ENCODE results near the gene GCK. TPM values are rescaled to one million over a fixed set of nuclear protein-coding genes. Genes with fewer than 3 reads are reported as not detected.

The GCK gene
- total RNA-seq, 2 experiments from 2014 or later, result 0.16 TPM; not detected in 1

DNA sequence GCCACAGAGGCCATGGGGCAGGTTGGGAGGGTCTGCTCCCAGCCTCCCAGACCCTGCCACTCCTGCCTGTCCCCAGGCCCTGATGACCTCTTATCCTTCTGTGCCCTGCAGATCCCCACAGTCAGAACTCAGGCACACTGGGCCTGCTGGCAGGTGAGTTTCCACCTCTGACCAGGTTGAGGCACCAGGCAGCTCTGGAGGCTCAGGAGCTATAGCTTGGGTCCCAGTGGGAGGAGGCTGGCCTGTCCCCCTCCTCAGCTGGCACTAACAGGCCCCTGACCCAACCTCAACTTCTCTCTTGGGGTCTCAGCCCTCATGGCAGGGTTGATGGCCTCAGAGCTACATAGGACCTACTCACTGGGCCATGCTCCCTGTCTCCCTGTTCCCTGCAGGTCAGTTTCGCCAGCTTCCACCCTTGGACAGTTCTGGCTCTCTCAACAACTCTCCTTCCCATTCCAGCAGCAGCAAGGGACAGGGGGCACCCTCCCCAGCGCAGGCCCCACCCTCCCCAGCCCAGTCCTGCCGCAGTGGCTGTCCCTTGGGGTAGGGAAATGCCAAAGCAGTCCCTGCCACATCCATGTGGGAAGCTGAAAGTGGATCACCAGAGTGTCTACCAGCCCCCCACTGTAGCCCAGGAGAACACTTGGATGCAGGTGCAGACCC, 87.8 kb downstream of the GCK start:
- peaks cover 96% of the 10 kb centered on the region for H3K4me1 ChIP-seq (ENCODE audit: insufficient read depth, low read length, poor library complexity, severe bottlenecking)
- H3K27ac ChIP-seq (ENCODE audit: low read depth, low read length, poor library complexity, severe bottlenecking), result peak overlapping the region; percentile 98
- peak overlapping the region; percentile 16; the same call in 1 of the 2 replicates for H2AFZ ChIP-seq (ENCODE audit: low read length)
- no peaks in the 10 kb centered on the region for H4K20me1 ChIP-seq (ENCODE audit: insufficient read depth, low read length)
- H3K79me2 ChIP-seq (ENCODE audit: insufficient read depth, low read depth, low read length), result no peaks in the 10 kb centered on the region
- H3K4me2 ChIP-seq (ENCODE audit: low read length), result peak overlapping the region; percentile 71
- no peak for DNase-seq (ENCODE audit: low spot score)
- no peaks in the 10 kb centered on the region for H3K36me3 ChIP-seq (ENCODE audit: insufficient read depth, low read length)
- TF ChIP-seq, protein P1, sequence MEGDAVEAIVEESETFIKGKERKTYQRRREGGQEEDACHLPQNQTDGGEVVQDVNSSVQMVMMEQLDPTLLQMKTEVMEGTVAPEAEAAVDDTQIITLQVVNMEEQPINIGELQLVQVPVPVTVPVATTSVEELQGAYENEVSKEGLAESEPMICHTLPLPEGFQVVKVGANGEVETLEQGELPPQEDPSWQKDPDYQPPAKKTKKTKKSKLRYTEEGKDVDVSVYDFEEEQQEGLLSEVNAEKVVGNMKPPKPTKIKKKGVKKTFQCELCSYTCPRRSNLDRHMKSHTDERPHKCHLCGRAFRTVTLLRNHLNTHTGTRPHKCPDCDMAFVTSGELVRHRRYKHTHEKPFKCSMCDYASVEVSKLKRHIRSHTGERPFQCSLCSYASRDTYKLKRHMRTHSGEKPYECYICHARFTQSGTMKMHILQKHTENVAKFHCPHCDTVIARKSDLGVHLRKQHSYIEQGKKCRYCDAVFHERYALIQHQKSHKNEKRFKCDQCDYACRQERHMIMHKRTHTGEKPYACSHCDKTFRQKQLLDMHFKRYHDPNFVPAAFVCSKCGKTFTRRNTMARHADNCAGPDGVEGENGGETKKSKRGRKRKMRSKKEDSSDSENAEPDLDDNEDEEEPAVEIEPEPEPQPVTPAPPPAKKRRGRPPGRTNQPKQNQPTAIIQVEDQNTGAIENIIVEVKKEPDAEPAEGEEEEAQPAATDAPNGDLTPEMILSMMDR (conservative IDR thresholded peaks at IDR 0.05; ENCODE audit: low read length), result no peak
- no peak for TF ChIP-seq EZH2phosphoT487 (IDR thresholded peaks at IDR 0.05; ENCODE audit: borderline replicate concordance, low read depth, low read length)
- H3K9me3 ChIP-seq (ENCODE audit: low read length), result no peaks in the 10 kb centered on the region
- no TSS peak for BruUV-seq (replicated peaks)
- H3K9me2 ChIP-seq (ENCODE audit: insufficient read depth, low read length), result no peaks in the 10 kb centered on the region
- peak overlapping the region; percentile 53 for H3K4me3 ChIP-seq (ENCODE audit: low read depth, low read length, poor library complexity, severe bottlenecking)
- ChIA-PET POLR2A (interaction anchor here (0.6 to 1.8 kb wide), 5 partner anchors 20 to 381 kb away, joined by 3 to 11 read pairs (median 3); partner anchors contain the start of gene POLD2), CTCF (ENCODE audit: unreplicated experiment) (interaction anchor here (1.0 to 1.4 kb wide), 3 partner anchors 20 to 56 kb away, joined by 3 to 25 read pairs (median 3); partner anchors contain the start of gene POLD2)
- intact Hi-C loops (cut with micrococcal nuclease; ENCODE audit: unreplicated experiment), result no loop called here

DNA sequence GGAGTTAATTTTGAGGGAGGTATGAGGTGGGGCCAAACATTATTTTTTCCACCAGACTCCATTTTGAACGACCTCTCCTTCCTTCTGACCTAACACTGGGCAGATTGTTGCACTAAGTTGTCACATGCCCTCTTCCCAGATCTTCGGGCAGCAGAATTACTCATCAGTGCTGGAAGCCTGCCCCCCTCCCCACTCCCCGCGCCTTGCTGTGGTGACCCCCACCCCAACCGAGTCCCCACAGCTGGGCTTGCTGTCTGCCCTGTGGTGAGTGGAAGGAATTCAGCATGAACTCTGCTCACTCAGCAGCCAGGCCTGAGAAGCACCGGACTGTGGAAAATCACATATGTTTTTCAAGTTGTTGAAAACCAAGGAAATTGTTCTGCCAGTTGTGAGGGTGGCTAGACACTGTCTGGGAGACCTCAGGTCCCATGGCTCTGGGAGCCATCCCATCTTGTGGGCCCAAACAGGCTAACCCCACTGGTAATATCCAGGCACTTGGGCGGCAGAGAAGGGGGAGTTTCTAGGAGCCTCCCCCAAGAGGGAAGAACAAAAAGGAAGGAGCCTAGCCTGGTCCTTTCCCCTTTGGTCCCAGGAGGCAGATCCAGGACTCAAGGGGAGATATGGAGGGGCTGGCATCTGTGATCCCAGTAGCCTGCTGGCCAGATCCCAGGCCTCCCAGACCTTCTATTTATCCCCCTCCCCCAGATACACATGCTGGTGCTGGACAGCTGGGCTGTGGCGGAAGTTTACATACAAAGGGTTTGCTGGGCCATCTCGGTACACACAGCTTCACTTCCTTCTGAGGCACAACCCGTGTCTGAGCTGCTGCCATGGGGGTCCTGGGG, 88.6 kb downstream of the GCK start:
- TF ChIP-seq, protein P1 (conservative IDR thresholded peaks at IDR 0.05; ENCODE audit: low read length), result no peak
- no peaks in the 10 kb centered on the region for H3K79me2 ChIP-seq (ENCODE audit: insufficient read depth, low read depth, low read length)
- no peaks in the 10 kb centered on the region for H3K9me3 ChIP-seq (ENCODE audit: low read length)
- H3K27ac ChIP-seq (ENCODE audit: low read depth, low read length, poor library complexity, severe bottlenecking), result peak overlapping the region; percentile 98
- DNase-seq (ENCODE audit: low spot score), result peak; percentile 84
- ChIA-PET CTCF (ENCODE audit: unreplicated experiment) (interaction anchor here (0.6 to 1.0 kb wide), 2 partner anchors 11 to 56 kb away, joined by 3 to 4 read pairs; no protein-coding TSS in a partner anchor), POLR2A (interaction anchor here (0.8 to 1.8 kb wide), 3 partner anchors 22 to 27 kb away, joined by 3 to 11 read pairs (median 3); partner anchors contain the start of gene POLD2)
- H2AFZ ChIP-seq (ENCODE audit: low read length), result peak overlapping the region; percentile 16; the same call in 1 of the 2 replicates
- no TSS peak for BruUV-seq (replicated peaks)
- peak overlapping the region; percentile 71 for H3K4me2 ChIP-seq (ENCODE audit: low read length)
- no peaks in the 10 kb centered on the region for H3K36me3 ChIP-seq (ENCODE audit: insufficient read depth, low read length)
- H3K4me3 ChIP-seq (ENCODE audit: low read depth, low read length, poor library complexity, severe bottlenecking), result peak overlapping the region; percentile 53
- no peaks in the 10 kb centered on the region for H3K9me2 ChIP-seq (ENCODE audit: insufficient read depth, low read length)
- H3K4me1 ChIP-seq (ENCODE audit: insufficient read depth, low read length, poor library complexity, severe bottlenecking), result peaks cover 98% of the 10 kb centered on the region
- no peaks in the 10 kb centered on the region for H4K20me1 ChIP-seq (ENCODE audit: insufficient read depth, low read length)
- intact Hi-C loops (cut with micrococcal nuclease; ENCODE audit: unreplicated experiment), result no loop called here

All from OCI-LY7 (cell line).